ENCODE results near the gene PRKRIP1. TPM values are rescaled to one million over a fixed set of nuclear protein-coding genes. Genes with fewer than 3 reads are reported as not detected.
"Not testable (repeated sequence)": the region's sequence is repeated elsewhere in the genome, so short reads cannot be mapped to it uniquely, and the experiment has no call there.

Gene PRKRIP1
- total RNA-seq, 2 donors from 2014 or later = 38.0 to 44.0 TPM

DNA sequence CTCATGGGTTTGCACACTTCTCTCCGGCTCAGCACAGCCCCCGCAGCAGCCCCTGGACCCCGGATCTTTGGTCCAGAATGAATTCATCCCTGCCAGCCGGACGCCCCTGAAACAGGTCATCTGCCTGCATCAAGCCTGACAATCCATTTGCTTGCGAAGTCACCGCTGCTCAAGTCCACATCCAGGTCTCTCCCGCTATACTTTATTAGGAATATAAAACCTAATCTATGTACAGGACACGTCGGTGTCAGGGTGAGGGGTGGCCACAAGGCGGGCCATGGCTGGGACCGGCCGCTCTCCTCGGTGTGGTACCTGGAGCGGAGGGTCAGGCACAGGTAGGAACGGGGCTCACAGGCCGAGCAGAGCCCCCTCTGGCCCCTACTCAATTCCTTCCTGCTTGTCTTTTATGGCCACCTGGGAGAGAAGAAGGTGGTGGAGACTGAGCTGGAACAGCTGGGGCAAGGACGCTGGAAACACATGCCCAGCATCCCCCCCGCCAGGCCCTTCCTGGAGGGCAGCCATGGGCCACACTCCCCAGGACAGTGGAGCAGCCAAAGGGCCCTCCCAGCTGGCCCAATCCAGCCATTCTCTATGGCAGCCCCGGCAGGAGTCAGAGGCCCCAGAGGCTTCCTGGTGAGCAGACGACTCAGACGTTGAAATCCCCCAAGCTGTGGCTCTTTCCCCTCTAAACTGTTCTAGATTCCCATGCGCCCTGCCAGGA, 77.3 kb downstream of the PRKRIP1 start:
- no peak overlapping the region for H3K4me3 Mint-ChIP-seq
- DNase-seq = no peak
- H3K9me3 ChIP-seq (ENCODE audit: control insufficient read depth, low read length, poor library complexity, severe bottlenecking) = no peaks in the 10 kb centered on the region
- no peak for ATAC-seq
- no peaks in the 10 kb centered on the region for H3K36me3 Mint-ChIP-seq (ENCODE audit: low read depth)
- no peak overlapping the region for H3K27ac Mint-ChIP-seq
- H3K27me3 Mint-ChIP-seq = no peaks in the 10 kb centered on the region
- H3K4me1 Mint-ChIP-seq = peaks cover 5% of the 10 kb centered on the region

- not testable (repeated sequence) for H3K27me3 Mint-ChIP-seq, ATAC-seq, DNase-seq
Observed at GRCh38 chr7:102474116-102474515, 78.0 kb downstream of the PRKRIP1 start.

DNA sequence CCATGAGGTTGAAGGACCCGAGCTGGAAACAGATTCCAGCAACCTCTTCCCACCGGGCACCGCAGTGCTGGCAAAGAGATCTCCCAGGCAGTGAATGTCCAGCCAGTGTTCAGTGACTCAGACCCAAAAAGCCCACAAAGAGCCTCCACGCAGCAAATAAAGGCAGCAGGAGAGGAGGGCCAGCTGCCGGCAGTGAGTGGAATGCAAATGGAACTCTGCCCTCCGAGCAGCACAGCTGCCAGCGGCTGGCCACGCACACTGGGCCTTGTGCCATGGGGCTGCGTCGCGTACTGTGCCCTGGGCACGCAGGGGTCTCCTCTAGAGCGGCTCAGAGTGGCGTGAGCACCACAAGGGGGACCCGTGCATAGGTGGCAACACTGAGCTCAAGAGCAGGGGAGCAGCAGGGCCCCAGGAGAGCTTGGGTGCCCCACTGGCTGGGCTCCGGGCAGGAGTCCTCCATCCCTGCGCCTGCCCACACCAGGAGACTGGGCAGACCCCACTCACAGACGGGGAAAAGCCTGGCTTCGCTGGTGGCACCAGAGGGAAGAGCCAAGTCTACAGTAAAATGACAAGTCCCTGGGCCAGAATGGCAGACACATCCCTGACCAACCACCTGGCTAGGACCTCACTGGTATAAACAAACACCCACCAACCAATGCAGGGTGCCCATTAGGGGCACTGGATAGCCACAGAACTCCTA, 78.7 kb downstream of the PRKRIP1 start:
- not testable (repeated sequence) for H3K9me3 ChIP-seq (ENCODE audit: control insufficient read depth, low read length, poor library complexity, severe bottlenecking); DNase-seq; H3K27ac Mint-ChIP-seq; H3K4me3 Mint-ChIP-seq; H3K4me1 Mint-ChIP-seq; ATAC-seq; H3K36me3 Mint-ChIP-seq (ENCODE audit: low read depth); H3K27me3 Mint-ChIP-seq

More at GRCh38 chr7:102474116-102474515, 78.0 kb downstream of the PRKRIP1 start:
- not testable (repeated sequence) for H3K9me3 ChIP-seq (ENCODE audit: control insufficient read depth, low read length, poor library complexity, severe bottlenecking); H3K4me3 Mint-ChIP-seq; H3K4me1 Mint-ChIP-seq; H3K36me3 Mint-ChIP-seq (ENCODE audit: low read depth); H3K27ac Mint-ChIP-seq

Other genes with a start within 250 kb of the PRKRIP1 start
- gene SH2B2, start 109.5 kb upstream of the PRKRIP1 start, total RNA-seq = 1 to 10 TPM; 2.0 to 2.1 TPM
- not detected for gene SPDYE6, start 39.9 kb upstream of the PRKRIP1 start, total RNA-seq
- gene ORAI2, start 37.2 kb downstream of the PRKRIP1 start, total RNA-seq = 10 to 100 TPM; 33.9 to 50.5 TPM
- 1 to 10 TPM; 4.4 to 5.5 TPM for gene ALKBH4, start 68.5 kb downstream of the PRKRIP1 start, total RNA-seq
- 10 to 100 TPM; 13.5 to 15.2 TPM for gene LRWD1, start 68.6 kb downstream of the PRKRIP1 start, total RNA-seq
- 10 to 100 TPM; 35.6 to 37.9 TPM for gene POLR2J, start 82.6 kb downstream of the PRKRIP1 start, total RNA-seq
- 10 to 100 TPM; 20.7 to 23.7 TPM for gene RASA4B, start 121.4 kb downstream of the PRKRIP1 start, total RNA-seq
- 10 to 100 TPM; 52.5 to 84.2 TPM for gene UPK3BL2, start 147.3 kb downstream of the PRKRIP1 start, total RNA-seq
- gene SPDYE2, start 154.9 kb downstream of the PRKRIP1 start, total RNA-seq = under 1 TPM; 0.21 to 0.55 TPM
- gene POLR2J3, start 176.2 kb downstream of the PRKRIP1 start, total RNA-seq = 100 to 1,000 TPM; 102 to 124 TPM
- gene RASA4, start 220.4 kb downstream of the PRKRIP1 start, total RNA-seq = 10 to 100 TPM; 58.5 to 61.6 TPM
- 10 to 100 TPM; 60.2 to 69.8 TPM for gene UPK3BL1, start 246.4 kb downstream of the PRKRIP1 start, total RNA-seq

Data from T-helper 17 cell (primary cell).